IPS-18c (cell line): ENCODE results near the gene CHST11.
"Not testable (repeated sequence)": the region's sequence is repeated elsewhere in the genome, so short reads cannot be mapped to it uniquely, and the experiment has no call there.

ENCODE experiments used
- H3K4me3 ChIP-seq: 2 replicates; pipeline ENCODE4 v1.7.0; 2013; ENCODE audit warnings: low read depth, mild to moderate bottlenecking, low read length, moderate library complexity; ENCODE audit not compliant: insufficient read depth
- H3K9me3 ChIP-seq: one replicate; pipeline ENCODE4 v1.6.1; 2013; ENCODE audit warnings: mild to moderate bottlenecking, low read length, moderate library complexity; ENCODE audit not compliant: control insufficient read depth, insufficient read depth

Gene CHST11

DNA sequence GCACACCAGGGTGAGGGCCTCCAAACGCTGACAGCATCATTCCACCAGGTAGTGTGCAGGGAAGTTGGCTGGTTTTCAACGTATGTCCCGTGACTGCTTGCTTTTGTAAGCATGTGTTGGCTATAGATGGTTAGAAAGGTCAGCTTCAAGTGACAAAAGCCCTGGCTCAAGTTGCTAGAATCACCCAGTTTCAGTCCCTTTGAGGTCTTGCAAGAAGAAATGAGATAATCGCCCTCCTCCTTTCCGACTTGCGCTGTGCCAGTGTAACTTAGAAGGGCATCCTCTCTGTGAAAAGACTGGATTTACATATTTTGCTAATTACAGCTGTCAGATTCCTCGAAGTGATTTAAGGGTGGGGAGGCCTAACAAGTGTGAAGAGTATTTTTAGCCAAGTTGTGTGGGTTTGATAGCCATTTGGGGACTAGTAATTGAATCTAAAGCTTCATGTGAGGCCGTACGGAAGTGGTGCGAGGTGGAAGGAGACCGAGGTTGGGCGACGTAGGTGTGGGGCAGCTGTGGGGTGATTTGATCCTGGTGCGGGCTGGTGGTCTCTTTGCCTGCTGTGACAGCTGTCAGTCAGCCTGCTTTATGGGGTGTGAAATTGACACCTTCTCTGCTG is 94.7 kb downstream of the CHST11 start:
- no peaks in the 10 kb centered on the region for H3K9me3 ChIP-seq

DNA sequence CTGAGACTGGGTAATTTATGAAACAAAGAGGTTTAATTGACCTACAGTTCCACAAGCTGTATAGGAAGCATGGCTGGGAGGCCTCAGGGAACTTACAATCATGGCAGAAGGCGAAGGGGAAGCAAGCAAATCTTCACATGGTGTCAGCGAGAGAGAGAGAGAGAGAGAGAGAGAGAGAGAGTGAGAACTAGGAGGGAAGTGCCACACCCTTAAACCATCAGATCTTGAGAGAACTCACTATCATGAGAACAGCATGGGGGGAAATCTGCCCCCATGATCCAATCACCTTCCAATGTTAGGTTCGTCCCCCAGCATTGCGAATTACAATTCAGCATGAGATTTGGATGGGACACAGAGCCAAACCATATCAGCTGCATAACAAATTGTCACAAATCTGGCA is 96.7 kb downstream of the CHST11 start:
- Histone ChIP-seq H3K9me3 (no peaks in the 10 kb centered on the region), H3K4me3 (no peak overlapping the region)

More for the DNA sequence above, 94.7 kb downstream of the CHST11 start:
- H3K4me3 ChIP-seq: no peak overlapping the region

DNA sequence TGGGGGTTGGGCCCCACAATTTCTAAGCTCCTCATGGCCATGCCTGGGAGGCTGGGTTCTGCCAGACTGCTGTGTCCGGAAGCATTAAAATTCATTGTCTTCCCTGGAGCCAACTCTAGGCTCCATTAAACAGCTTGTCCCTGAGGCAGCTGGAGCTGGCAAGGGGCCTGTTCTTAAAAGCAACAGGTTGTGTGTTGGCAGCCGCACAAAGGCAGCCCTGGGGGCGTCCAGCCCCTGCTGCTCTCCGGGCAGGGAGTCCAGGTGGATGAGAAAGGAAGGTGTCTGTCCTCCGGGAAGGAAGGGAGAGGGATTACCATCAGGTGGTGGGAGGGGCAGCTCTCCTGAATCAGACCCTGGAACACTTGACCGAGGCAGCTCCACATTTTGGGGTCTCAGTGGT is 98.9 kb downstream of the CHST11 start:
- Histone ChIP-seq H3K4me3 (no peak overlapping the region), H3K9me3 (no peaks in the 10 kb centered on the region)

DNA sequence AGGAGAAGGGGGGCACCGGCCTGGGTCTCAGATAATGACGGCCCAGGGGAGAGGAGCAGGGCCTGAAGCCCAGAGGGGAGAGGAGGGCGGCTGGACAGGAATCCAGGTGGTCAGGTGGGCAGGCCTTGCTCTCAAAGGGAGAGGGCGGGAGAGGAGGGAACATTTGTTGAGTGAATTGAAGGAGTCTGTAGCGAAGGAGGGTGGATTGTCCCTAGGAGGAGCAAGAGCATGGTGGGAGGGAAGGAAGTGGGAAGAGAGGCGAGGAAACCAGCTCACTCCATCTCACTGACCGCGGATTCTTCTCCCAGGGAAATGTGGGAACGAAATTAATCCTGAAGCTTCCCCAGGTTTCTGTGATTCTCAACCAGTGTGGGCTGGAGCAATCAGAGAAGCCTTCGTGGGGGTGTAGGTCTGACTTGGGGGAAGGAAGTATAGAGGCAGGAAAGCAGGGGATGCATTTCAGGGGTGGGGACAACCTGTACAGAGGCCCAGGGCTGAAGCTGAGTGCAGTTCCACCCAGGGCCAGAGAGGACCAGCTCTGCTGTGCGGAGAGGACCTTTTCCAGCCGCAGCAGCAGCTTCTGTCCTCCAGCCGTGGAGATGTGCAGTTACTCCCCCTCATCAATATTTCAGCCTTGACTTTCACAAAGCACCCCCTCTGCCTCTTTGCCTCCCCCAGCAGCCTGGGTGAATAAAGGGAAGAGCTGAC is 100.9 kb downstream of the CHST11 start:
- Histone ChIP-seq H3K9me3 (no peaks in the 10 kb centered on the region), H3K4me3 (no peak overlapping the region)

DNA sequence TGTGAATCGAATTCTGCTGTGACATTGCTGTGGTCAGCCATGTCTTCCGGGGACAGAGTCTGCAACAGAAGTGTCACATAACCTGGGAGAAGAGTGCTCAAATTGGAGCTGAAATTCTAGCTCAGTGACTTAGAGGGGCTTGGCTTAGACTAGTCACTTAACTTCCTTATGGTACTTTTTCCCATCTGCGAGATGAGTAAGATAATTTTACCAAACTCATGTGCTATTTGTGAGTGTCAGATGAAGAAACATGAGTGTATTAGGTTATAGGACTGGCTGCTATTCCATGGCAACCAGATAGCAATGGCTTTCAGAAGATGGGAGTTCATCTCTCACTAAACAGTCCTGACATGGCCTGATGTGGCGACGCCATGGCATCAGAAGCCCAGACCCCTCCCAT is 104.1 kb downstream of the CHST11 start:
- Histone ChIP-seq H3K4me3 (no peak overlapping the region), H3K9me3 (no peaks in the 10 kb centered on the region)

DNA sequence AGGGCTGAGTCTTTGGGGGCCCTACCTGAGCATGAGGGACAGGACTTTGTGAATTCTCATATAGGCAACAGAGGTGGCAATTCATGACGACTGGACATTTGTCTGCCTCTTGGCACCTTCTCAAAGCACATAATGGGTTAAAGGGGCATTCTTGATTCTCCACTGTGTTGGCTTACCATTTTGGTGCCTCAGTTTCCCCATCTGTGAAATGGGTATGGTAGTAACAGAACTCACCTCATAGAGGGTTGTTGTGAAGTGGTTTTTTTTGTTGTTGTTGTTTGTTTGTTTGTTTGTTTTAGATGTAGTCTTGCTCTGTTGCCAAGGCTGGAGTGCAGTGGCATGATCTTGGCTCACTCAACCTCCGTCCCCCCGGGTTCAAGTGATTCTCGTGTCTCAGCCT is 106.0 kb downstream of the CHST11 start:
- Histone ChIP-seq H3K4me3 (no peak overlapping the region), H3K9me3 (no peaks in the 10 kb centered on the region)

DNA sequence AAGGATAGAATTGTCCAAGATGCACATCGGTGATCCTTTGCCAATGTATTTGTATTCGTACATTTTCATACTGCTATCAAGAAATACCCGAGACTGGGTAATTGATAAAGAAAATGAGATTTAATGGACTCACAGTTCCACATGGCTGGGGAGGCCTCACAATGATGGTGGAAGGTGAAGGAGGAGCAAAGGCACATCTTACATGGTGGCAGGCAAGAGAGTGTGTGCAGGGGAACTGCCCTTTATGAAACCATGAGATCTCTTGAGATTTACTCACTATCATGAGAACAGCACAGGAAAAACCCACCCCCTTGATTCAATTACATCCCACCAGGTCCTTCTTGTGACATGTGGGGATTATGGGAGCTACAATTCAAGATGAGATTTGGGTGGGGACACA is 107.9 kb downstream of the CHST11 start:
- H3K4me3 ChIP-seq, H3K9me3 ChIP-seq: not testable (repeated sequence)

DNA sequence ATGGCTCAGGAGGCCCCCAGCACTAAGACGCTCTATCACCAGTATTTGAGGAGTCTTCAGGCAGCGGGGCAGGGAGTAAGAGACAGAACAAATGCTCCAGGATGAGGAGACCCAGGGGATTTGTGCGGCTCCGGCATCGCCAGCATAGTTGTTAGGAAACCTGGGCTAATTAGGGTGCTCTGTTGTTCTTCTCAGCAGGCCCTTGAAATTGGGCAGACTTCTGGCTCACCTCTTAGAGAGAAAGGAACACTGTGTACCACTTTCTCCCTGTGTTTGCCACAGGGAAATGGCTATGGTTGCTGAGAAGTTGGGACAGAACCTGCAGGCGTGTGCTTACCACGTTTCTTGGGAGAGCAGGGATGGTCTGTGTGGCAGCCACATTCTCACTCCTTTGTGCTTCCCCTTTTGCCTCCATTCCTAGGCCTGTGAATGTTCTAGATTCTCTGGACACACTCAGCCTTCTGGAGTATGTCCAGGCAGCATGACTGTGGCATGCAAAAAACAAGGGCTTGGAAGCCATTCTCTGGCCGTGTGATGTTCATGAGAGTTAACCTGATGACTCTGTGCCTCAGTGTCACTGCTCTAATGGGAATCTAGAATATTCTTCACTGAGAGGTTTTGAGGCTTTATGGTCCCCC is 109.0 kb downstream of the CHST11 start:
- H3K4me3 ChIP-seq: no peak overlapping the region
- no peaks in the 10 kb centered on the region for H3K9me3 ChIP-seq

DNA sequence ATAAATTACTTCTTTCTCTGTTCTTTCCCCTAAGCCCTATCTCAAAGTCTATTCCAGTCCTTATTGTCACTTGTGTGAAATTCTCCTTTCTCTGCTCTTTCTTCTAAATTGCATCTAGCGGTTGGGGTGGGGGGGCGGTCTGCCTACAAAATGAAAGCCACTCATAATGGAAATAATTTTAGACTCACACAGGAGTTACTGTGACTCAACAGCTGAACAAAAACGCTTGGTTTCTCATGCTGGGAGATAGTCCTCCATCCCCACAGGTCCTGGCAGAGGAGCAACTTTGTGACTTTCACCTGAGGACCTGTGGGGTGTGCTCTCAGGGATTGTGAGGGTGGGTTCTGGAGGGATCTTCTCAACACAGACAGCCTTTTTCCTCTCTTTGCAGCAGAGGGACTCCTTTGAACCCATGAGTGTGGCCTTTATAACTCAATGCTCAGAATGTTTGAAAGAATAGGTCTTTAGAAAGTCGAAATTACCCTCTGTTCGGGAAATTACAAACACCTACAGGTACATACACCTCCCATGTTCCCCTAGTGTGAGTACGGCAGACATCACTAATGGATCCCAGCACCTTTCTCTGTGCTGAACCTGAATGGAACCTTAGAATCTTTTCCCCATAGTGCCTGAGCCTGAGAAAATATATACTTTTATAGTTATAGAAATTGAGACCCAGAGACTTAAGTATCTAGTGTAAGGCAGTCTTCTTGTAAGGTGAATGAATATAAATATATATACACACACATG is 109.7 kb downstream of the CHST11 start:
- no peak overlapping the region for H3K4me3 ChIP-seq

DNA sequence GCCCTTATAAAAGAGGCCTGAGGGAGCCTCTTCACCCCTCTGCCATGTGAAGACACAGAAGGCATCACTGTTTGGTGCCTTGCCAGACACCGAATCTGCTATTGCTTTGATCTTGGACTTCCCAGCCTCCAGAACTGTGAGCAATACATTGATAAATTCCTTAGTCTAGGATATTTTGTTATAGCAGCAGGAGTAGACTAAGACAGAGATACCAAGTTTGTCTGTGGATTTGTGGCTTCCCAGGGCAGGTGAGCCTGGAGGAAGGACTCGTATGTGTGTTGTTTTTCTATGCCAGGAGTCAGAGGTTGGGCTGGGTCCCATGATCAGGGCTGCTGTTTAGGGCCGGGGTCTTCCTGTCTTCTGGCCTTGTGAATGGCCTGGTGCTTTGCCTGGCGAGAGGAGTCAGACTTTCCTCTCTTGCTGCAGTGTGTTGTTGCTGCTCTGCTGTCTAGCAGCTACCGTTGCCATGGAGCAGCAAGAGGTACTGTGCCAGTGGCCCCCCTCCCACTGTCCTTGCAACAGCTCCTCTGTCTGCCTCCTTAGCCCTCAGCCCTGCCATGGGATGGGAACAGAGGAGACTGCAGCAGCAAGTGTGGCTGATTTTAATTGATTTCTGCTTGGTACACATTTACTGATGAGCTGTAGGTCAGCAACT is 111.2 kb downstream of the CHST11 start:
- no peaks in the 10 kb centered on the region for H3K9me3 ChIP-seq
- H3K4me3 ChIP-seq: no peak overlapping the region

More for the DNA sequence above, 109.7 kb downstream of the CHST11 start:
- H3K9me3 ChIP-seq: no peaks in the 10 kb centered on the region

DNA sequence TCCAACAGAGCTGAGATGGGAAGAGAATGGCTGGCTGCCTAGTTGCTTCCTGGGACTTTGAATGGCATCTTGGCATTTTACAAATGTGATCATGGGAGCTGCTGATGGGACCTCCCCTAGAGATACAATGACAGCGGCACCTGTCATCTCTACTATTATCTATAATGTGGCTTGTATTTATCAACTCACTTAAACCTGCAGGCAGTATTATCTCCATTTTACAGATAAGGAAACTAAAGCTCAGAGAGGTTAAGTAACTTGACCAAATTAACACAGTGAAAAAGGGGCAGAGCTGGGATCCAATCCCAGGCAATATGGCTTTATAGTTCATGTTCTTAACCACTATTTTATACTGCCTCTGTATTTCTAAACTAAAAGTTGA is 111.7 kb downstream of the CHST11 start:
- Histone ChIP-seq H3K4me3 (no peak overlapping the region), H3K9me3 (no peaks in the 10 kb centered on the region)

DNA sequence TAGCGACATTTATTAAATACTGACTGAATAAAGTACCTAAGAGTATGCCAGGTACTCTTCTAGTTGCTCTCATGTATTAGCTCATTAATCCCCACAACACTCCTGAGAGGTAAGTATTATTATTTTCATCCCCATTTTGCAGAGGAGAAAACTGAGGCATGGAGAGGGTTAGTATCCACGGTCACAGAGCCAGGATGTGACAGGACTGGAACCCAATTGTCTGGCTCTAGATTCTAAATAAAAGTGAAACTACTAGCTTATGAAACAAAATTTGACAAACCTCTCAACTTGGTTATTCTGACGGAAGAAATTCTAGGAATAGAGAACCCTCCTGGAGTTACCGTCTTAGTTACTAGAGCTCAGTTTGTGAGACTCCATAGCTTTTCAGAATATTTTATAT is 112.2 kb downstream of the CHST11 start:
- H3K4me3 ChIP-seq: no peak overlapping the region
- H3K9me3 ChIP-seq: no peaks in the 10 kb centered on the region

DNA sequence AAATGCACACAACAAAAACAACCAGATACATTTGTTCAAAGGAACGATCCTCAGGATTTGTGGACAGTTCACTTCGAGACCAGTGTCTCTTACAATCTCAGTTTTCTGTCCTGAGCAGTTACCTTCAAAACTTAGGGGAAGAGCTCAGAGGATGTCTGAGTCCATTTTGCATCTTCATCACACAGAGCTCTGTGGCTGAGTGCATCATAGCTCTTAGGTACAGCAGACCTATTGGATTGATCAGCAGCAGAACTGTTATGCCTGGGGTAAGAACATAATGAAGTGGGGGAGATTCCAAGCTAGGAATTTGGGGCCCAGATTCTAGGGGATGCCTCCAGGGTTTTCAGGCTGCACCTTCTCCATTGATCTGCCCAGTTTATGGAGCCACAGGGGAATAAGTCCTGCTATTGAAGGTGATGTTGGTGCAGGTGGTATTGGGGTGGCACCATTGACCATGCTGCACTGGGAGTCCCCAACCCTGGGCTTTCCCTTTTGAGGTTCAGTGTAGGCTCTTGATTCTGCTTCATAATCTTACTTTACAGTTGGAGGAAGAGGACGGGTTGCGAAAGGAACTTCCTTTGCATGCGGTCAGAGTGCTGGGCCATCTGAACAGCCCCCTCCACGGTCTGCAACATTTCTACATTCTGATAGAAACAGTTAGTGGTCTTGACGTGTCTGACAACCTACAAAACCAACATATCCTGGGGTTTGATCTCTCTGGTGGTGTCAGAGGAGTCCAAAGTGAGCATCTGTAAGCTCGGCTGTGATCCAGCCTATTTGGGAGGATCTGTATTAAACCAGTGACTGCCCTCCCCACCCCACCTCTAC is 112.8 kb downstream of the CHST11 start:
- Histone ChIP-seq H3K9me3 (no peaks in the 10 kb centered on the region), H3K4me3 (no peak overlapping the region)

DNA sequence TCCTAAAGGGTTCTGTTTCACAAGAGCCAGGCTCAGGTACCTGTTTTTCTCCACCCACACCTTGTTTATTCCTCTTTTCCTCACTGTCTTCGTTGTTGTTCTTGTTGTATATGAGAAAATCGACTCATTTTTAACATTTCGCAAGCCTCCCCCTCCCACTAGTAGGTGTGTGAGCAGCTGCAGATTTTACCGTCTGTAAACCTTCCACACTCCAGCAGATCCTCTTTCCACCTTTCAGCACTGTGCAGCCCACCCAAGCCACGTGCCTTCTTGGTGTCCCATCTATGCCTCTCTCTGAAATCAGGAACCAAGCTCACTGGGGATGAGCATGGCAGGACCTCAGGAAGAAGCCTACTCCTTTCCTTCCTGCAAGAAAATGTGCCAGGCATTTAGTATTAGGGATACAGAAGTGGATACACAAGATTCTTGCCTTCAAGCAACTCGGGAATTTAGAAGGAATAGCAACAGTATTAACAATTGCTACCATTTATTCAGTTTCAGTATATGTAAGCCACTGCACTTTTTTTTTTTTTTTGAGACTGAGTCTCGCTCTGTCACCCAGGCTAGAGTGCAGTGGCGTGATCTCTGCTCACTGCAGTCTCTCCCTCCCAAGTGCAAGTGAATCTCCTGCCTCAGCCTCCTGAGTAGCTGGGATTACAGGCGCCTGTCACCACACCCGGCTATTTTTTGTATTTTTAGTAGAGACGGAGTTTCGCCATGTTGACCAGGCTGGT is 113.6 kb downstream of the CHST11 start:
- H3K4me3 ChIP-seq: no peak overlapping the region

DNA sequence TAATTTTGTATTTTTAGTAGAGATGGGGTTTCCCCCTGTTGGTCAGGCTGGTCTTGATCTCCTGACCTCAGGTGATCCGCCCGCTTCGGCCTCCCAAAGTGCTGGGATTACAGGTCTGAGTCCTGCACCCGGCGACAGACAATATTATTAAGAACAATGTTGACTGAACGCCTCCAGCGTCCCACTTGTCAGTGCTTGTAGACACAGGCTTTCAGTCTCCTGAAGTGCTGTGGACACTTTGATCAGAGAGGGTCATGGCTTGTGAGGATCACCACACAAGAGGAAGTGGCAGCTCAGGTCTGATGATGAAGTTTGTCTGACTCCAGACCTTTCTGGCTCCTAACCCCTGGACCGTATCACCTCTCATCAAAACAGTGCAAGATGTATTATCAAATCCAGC is 114.6 kb downstream of the CHST11 start:
- H3K4me3 ChIP-seq: no peak overlapping the region

More for the DNA sequence above, 113.6 kb downstream of the CHST11 start:
- no peaks in the 10 kb centered on the region for H3K9me3 ChIP-seq

DNA sequence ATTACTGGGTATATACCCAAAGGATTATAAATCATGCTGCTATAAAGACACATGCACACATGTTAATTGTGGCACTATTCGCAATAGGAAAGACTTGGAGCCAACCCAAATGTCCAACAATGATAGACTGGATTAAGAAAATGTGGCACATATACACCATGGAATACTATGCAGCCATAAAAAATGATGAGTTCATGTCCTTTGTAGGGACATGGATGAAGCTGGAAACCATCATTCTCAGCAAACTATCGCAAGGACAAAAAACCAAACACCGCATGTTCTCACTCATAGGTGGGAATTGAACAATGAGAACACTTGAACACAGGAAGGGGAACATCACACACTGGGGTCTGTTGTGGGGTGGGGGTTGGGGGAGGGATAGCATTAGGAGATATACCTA is 117.6 kb downstream of the CHST11 start:
- not testable (repeated sequence) for H3K4me3 ChIP-seq, H3K9me3 ChIP-seq

More for the DNA sequence above, 114.6 kb downstream of the CHST11 start:
- no peaks in the 10 kb centered on the region for H3K9me3 ChIP-seq
